ENCODE measurements around the gene NFATC1. TPM values are rescaled to one million over a fixed set of nuclear protein-coding genes. Genes with fewer than 3 reads are reported as not detected.

NFATC1 gene
- total RNA-seq, 4 donors from 2014 or later, result 13.9 to 24.3 (median 16.7) TPM

GRCh38 chr18:79366177-79367094 is 29.3 kb upstream of the NFATC1 start:
- no peak for TF ChIP-seq EP300 (IDR thresholded peaks at IDR 0.05)
- TF ChIP-seq POLR2AphosphoS5 (IDR thresholded peaks at IDR 0.05), result no peak
- no peak for TF ChIP-seq CTCF (IDR thresholded peaks at IDR 0.05)
- no peak for TF ChIP-seq POLR2A (IDR thresholded peaks at IDR 0.05)
- DNase-seq (ENCODE audit: low spot score in 2 of 2), result no peak
- 69% methylated on average over 29 of the region's 29 CpGs for WGBS
- Histone ChIP-seq H3K36me3 (peaks cover 20% of the 10 kb centered on the region), H3K27ac (no peak overlapping the region), H3K4me1 (no peaks in the 10 kb centered on the region), H3K4me3 (no peak overlapping the region), H3K27me3 (no peaks in the 10 kb centered on the region), H3K9me3 (no peaks in the 10 kb centered on the region)

- Histone ChIP-seq H3K4me1 (no peaks in the 10 kb centered on the region), H3K27ac (no peak overlapping the region), H3K27me3 (no peaks in the 10 kb centered on the region), H3K9me3 (no peaks in the 10 kb centered on the region), H3K36me3 (peaks cover 16% of the 10 kb centered on the region), H3K4me3 (no peak overlapping the region)
- DNase-seq (ENCODE audit: low spot score in 2 of 2), result peak in 1 of 2 donors; percentile 48
- 97% methylated on average over 8 of the region's 8 CpGs for whole genome bisulfite sequencing
- TF ChIP-seq POLR2AphosphoS5 (IDR thresholded peaks at IDR 0.05) (no peak), CTCF (IDR thresholded peaks at IDR 0.05) (no peak), EP300 (IDR thresholded peaks at IDR 0.05) (no peak), POLR2A (IDR thresholded peaks at IDR 0.05) (no peak)
Observed at GRCh38 chr18:79367480-79367879, 28.2 kb upstream of the NFATC1 start.

- H3K36me3 ChIP-seq, result peaks cover 15% of the 10 kb centered on the region
- WGBS, result 76% methylated on average over 17 of the region's 18 CpGs
- no peak for TF ChIP-seq EP300 (IDR thresholded peaks at IDR 0.05)
- no peak for TF ChIP-seq CTCF (IDR thresholded peaks at IDR 0.05)
- TF ChIP-seq POLR2A (IDR thresholded peaks at IDR 0.05), result no peak
- TF ChIP-seq POLR2AphosphoS5 (IDR thresholded peaks at IDR 0.05), result no peak
- no peaks in the 10 kb centered on the region for H3K27me3 ChIP-seq
- no peaks in the 10 kb centered on the region for H3K9me3 ChIP-seq
- no peak overlapping the region for H3K27ac ChIP-seq
- peak in 1 of 2 donors; percentile 48 for DNase-seq (ENCODE audit: low spot score in 2 of 2)
- H3K4me1 ChIP-seq, result no peaks in the 10 kb centered on the region
- H3K4me3 ChIP-seq, result no peak overlapping the region
Observed at GRCh38 chr18:79367989-79368388, 27.7 kb upstream of the NFATC1 start.

DNA sequence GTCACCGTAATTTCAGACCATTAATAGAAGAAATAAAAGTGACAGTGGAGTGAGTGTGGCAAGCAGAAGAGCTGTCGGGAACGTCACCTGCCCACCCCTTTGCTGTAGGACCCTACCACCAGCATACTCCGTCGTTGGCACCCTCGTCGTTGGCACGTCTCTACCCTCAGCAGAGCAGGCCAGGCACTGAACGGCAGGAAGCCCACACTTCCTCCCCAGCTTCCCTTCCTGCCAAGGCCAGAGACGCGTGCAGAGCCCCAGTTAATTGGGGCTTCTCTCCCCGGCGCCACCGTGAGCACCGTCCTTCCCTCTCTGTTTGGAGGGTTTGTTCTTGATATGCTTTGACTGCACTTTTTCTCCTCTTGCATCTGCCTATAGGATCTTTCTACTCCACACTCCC is 27.0 kb upstream of the NFATC1 start:
- DNase-seq (ENCODE audit: low spot score in 2 of 2), result peak in 1 of 2 donors; percentile 47
- H3K4me1 ChIP-seq, result no peaks in the 10 kb centered on the region
- H3K4me3 ChIP-seq, result no peak overlapping the region
- H3K27me3 ChIP-seq, result no peaks in the 10 kb centered on the region
- H3K36me3 ChIP-seq, result peaks cover 10% of the 10 kb centered on the region
- H3K9me3 ChIP-seq, result no peaks in the 10 kb centered on the region
- WGBS, result 83% methylated on average over 15 of the region's 15 CpGs
- no peak for TF ChIP-seq POLR2AphosphoS5 (IDR thresholded peaks at IDR 0.05)
- no peak for TF ChIP-seq POLR2A (IDR thresholded peaks at IDR 0.05)
- no peak for TF ChIP-seq EP300 (IDR thresholded peaks at IDR 0.05)
- no peak for TF ChIP-seq CTCF (IDR thresholded peaks at IDR 0.05)
- H3K27ac ChIP-seq, result no peak overlapping the region

DNA sequence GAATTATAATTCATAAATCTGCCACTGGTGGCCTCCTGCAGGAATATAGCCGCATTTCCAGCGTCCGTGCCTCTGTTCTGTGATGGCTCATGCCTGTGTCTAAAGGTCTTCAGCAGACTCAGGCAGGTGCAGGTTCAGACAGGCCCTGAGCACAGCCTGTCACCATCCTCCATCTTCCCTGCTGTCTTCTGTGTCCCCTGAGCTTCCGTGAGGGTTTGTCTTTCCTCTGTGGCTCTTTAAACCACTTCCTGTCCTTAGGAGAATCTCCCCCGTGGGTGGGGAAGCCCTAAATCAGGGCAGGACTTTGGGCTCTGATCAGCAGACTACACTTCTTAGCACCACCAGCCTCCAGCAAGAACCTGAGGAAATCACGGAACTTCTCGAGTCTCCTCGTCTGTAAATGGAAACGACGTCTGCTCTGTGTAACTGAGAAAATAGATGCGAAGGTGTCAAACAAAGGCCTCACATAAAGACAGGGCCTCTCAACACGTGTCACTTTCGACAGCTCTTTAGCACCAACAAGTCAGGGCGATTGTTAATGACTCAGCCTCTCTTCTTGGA is 24.1 kb upstream of the NFATC1 start:
- peaks cover 23% of the 10 kb centered on the region for H3K36me3 ChIP-seq
- no peak for TF ChIP-seq POLR2A (IDR thresholded peaks at IDR 0.05)
- no peak for TF ChIP-seq POLR2AphosphoS5 (IDR thresholded peaks at IDR 0.05)
- no peak for TF ChIP-seq EP300 (IDR thresholded peaks at IDR 0.05)
- TF ChIP-seq CTCF (IDR thresholded peaks at IDR 0.05), result no peak
- 81% methylated on average over 14 of the region's 14 CpGs for WGBS

More for the DNA sequence above, 24.1 kb upstream of the NFATC1 start:
- H3K4me1 ChIP-seq, result no peaks in the 10 kb centered on the region
- no peaks in the 10 kb centered on the region for H3K27me3 ChIP-seq
- no peaks in the 10 kb centered on the region for H3K9me3 ChIP-seq
- H3K4me3 ChIP-seq, result no peak overlapping the region
- peak in 1 of 2 donors; percentile 22 for DNase-seq (ENCODE audit: low spot score in 2 of 2)
- no peak overlapping the region for H3K27ac ChIP-seq

Data from suprapubic skin (tissue), 4 donors.